ENCODE data around the gene BUB1B.
"Not testable (repeated sequence)": the region's sequence is repeated elsewhere in the genome, so short reads cannot be mapped to it uniquely, and the experiment has no call there.

BUB1B gene, protein sequence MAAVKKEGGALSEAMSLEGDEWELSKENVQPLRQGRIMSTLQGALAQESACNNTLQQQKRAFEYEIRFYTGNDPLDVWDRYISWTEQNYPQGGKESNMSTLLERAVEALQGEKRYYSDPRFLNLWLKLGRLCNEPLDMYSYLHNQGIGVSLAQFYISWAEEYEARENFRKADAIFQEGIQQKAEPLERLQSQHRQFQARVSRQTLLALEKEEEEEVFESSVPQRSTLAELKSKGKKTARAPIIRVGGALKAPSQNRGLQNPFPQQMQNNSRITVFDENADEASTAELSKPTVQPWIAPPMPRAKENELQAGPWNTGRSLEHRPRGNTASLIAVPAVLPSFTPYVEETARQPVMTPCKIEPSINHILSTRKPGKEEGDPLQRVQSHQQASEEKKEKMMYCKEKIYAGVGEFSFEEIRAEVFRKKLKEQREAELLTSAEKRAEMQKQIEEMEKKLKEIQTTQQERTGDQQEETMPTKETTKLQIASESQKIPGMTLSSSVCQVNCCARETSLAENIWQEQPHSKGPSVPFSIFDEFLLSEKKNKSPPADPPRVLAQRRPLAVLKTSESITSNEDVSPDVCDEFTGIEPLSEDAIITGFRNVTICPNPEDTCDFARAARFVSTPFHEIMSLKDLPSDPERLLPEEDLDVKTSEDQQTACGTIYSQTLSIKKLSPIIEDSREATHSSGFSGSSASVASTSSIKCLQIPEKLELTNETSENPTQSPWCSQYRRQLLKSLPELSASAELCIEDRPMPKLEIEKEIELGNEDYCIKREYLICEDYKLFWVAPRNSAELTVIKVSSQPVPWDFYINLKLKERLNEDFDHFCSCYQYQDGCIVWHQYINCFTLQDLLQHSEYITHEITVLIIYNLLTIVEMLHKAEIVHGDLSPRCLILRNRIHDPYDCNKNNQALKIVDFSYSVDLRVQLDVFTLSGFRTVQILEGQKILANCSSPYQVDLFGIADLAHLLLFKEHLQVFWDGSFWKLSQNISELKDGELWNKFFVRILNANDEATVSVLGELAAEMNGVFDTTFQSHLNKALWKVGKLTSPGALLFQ

GRCh38 chr15:40160689-40161688 lies at the start of gene BUB1B:
BUB1B (plus strand) TSS chr15:40161069; CDS start chr15:40161221, 152 bp downstream.
- peak within 1 kb of the TSS; percentile 61 for H3K27ac ChIP-seq

GRCh38 chr15:40111888-40112287 lies 49.0 kb upstream of the BUB1B start:
- H3K27ac ChIP-seq, result no peak overlapping the region

More at GRCh38 chr15:40160689-40161688, at the start of gene BUB1B:
- TF ChIP-seq, protein P1, sequence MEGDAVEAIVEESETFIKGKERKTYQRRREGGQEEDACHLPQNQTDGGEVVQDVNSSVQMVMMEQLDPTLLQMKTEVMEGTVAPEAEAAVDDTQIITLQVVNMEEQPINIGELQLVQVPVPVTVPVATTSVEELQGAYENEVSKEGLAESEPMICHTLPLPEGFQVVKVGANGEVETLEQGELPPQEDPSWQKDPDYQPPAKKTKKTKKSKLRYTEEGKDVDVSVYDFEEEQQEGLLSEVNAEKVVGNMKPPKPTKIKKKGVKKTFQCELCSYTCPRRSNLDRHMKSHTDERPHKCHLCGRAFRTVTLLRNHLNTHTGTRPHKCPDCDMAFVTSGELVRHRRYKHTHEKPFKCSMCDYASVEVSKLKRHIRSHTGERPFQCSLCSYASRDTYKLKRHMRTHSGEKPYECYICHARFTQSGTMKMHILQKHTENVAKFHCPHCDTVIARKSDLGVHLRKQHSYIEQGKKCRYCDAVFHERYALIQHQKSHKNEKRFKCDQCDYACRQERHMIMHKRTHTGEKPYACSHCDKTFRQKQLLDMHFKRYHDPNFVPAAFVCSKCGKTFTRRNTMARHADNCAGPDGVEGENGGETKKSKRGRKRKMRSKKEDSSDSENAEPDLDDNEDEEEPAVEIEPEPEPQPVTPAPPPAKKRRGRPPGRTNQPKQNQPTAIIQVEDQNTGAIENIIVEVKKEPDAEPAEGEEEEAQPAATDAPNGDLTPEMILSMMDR (conservative IDR thresholded peaks at IDR 0.05), result no peak

DNA sequence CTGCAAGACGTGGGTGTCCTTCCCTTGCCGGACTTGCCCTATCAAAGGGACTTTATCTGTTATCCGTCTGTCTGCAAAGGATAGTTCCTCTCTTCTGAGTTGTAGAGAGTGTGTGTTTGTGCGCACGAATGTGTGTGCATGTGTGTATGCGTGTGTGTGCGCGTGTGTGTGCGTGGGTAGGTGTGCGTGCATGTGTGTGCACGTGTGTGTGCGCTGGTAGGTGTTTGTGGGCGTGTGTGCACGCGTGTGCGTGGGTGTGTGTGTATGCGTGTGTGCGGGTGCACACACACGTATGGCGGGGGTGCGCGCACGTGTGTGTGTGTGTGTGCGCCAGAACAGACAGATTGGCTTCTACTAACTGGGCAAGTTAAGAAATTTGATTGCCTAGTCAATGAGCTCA lies 48.1 kb upstream of the BUB1B start:
- no peak overlapping the region for H3K27ac ChIP-seq
- TF ChIP-seq, protein P1 (conservative IDR thresholded peaks at IDR 0.05), result no peak

More at GRCh38 chr15:40111888-40112287, 49.0 kb upstream of the BUB1B start:
- TF ChIP-seq, protein P1 (conservative IDR thresholded peaks at IDR 0.05), result no peak

DNA sequence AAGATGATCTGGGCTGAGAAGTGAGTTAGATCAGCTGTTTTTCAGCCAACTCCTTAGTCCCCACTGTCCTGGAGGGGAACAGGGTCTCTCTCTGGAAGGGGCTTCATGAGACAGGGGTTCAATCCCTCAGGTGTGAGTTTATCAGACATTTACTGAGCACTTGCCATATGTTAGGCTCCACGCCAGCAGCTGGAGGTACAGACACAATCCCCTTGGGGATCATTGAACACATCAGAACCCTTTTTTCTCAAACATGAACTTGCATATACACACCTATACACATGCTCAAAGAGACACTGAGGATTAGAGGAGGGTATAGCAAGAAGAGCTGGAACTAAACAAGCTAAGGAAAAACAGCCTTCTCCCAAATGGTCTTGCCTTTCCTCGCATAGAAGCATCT lies 46.7 kb upstream of the BUB1B start:
- no peak overlapping the region for H3K27ac ChIP-seq
- TF ChIP-seq, protein P1 (conservative IDR thresholded peaks at IDR 0.05), result no peak

DNA sequence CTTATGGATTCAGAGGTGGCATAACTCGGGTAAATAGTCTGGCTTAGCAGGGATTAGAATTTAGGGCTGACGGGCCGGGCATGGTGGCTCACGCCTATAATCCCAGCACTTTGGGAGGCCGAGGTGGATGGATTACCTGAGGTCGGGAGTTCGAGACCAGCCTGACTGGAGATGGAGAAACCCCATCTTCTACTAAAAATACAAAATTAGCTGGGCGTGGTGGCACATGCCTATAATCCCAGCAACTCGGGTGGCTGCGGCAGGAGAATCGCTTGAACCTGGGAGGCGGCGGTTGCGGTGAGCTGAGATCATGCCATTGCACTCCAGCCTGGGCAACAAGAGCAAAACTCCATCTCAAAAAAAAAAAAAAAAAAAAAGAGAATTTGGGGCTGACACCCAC lies 45.8 kb upstream of the BUB1B start:
- not testable (repeated sequence) for H3K27ac ChIP-seq

- TF ChIP-seq, protein P1 (conservative IDR thresholded peaks at IDR 0.05), result no peak
- no peak overlapping the region for H3K27ac ChIP-seq
These were observed 45.2 kb upstream of the BUB1B start for GRCh38 chr15:40115670-40116093.

DNA sequence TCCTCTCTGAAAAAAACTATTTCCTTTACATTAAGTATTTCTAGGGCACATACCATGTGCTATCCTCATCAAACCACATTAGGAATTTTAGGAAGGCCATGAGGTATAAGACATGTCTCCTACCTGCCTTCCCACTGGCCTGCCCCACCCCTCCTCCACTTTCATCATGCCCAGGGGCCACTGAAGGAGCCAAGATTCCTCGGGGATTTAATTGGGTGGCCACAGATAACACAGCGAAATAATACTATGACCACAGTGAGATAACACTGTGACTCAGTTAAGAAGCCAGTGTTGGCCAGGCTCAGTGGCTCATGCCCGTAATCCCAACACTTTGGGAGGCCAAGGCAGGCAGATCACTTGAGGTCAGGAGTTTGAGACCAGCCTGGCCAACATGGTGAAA lies 42.4 kb upstream of the BUB1B start:
- TF ChIP-seq, protein P1 (conservative IDR thresholded peaks at IDR 0.05), result no peak
- no peak overlapping the region for H3K27ac ChIP-seq
